HEK293 (cell line): ENCODE data around the gene RPL35A.
"Not testable (repeated sequence)": the region's sequence is repeated elsewhere in the genome, so short reads cannot be mapped to it uniquely, and the experiment has no call there.

Experiments
- CTCF ChIA-PET: fragments of 350-600 bp; formaldehyde crosslinking; extraction: SDS; loops from one replicate; lab custom pipeline; 2021; ENCODE audit warnings: antibody characterized with exemption; lab: Yijun Ruan, JAX
- POLR2A ChIA-PET: fragments of 300-600 bp; formaldehyde crosslinking; extraction: SDS; loops from one replicate; lab custom pipeline; 2020; ENCODE audit warnings: antibody characterized with exemption, inconsistent platforms; lab: Yijun Ruan, JAX
- H3K27ac ChIP-seq: fragments of 200-500 bp; sonication (Bioruptor generic); 2 replicates; pipeline ENCODE4 v1.5.1; 2014; ENCODE audit warnings: low read depth, low read length, control low read depth, inconsistent platforms; ENCODE audit errors: extremely low read depth
- H3K36me3 ChIP-seq, 2 experiments: fragments of 200-500 bp in 1 of 2; sonication (Bioruptor generic) in 1 of 2; 1 replicate in 1 of 2; 2 replicates in 1 of 2; pipeline ENCODE4 v1.5.1; 2014 to 2017; ENCODE audit warnings: inconsistent platforms in 2 of 2, low read length in 2 of 2; ENCODE audit not compliant: control insufficient read depth in 2 of 2, insufficient read depth in 1 of 2
- H3K4me1 ChIP-seq: fragments of 200-500 bp; sonication (Bioruptor generic); 2 replicates; pipeline ENCODE4 v1.5.1; 2014; ENCODE audit warnings: mild to moderate bottlenecking, low read length, inconsistent platforms; ENCODE audit not compliant: control insufficient read depth, insufficient read depth
- H3K4me3 ChIP-seq: 2 replicates; pipeline ENCODE4 v1.5.1; 2011; ENCODE audit warnings: low read depth, mild to moderate bottlenecking, control low read depth, low read length, moderate library complexity
- H3K9me3 ChIP-seq: fragments of 200-500 bp; sonication (Bioruptor generic); 2 replicates; pipeline ENCODE4 v1.5.1; 2014; ENCODE audit warnings: low read depth, low read length, inconsistent platforms; ENCODE audit not compliant: control insufficient read depth, insufficient read depth
- SETDB1 ChIP-seq: IDR thresholded peaks from one replicate; pipeline ENCODE4 v1.6.1; 2017; ENCODE audit warnings: mild to moderate bottlenecking, low read length, moderate library complexity, mixed read lengths; ENCODE audit not compliant: insufficient read length
- ZBTB17 ChIP-seq: fragments of 450-650 bp; formaldehyde crosslinking; IDR thresholded peaks from 2 replicates; pipeline ENCODE4 v1.5.1; 2016; ENCODE audit warnings: missing biosample characterization, missing genetic modification characterization
- ZNF155 ChIP-seq: fragments of 450-650 bp; formaldehyde crosslinking; IDR thresholded peaks from 2 replicates; pipeline ENCODE4 v1.5.1; 2016; ENCODE audit warnings: missing biosample characterization, missing genetic modification characterization
- ZNF175 ChIP-seq: fragments of 450-650 bp; formaldehyde crosslinking; IDR thresholded peaks from 2 replicates; pipeline ENCODE4 v1.5.1; 2016; ENCODE audit warnings: missing biosample characterization, missing genetic modification characterization
- ZNF350 ChIP-seq: fragments of 450-650 bp; formaldehyde crosslinking; IDR thresholded peaks from 2 replicates; pipeline ENCODE4 v1.5.0; 2017; ENCODE audit warnings: missing biosample characterization, mild to moderate bottlenecking, missing genetic modification characterization
- ZNF426 ChIP-seq: fragments of 450-650 bp; formaldehyde crosslinking; IDR thresholded peaks from 2 replicates; pipeline ENCODE4 v1.5.1; 2017; ENCODE audit warnings: missing biosample characterization, missing genetic modification characterization, mild to moderate bottlenecking, inconsistent platforms, moderate library complexity
- ZNF488 ChIP-seq: fragments of 450-650 bp; formaldehyde crosslinking; IDR thresholded peaks from 2 replicates; pipeline ENCODE4 v1.5.1; 2016; ENCODE audit warnings: missing biosample characterization, missing genetic modification characterization
- ZNF514 ChIP-seq: fragments of 450-650 bp; formaldehyde crosslinking; IDR thresholded peaks from 2 replicates; pipeline ENCODE4 v1.5.1; 2016; ENCODE audit warnings: missing biosample characterization, missing genetic modification characterization
- ZNF544 ChIP-seq: fragments of 450-650 bp; formaldehyde crosslinking; IDR thresholded peaks from 2 replicates; pipeline ENCODE4 v1.5.0; 2017; ENCODE audit warnings: missing biosample characterization, missing genetic modification characterization
- ZNF548 ChIP-seq: fragments of 450-650 bp; formaldehyde crosslinking; IDR thresholded peaks from 2 replicates; pipeline ENCODE4 v1.5.1; 2016; ENCODE audit warnings: missing biosample characterization, missing genetic modification characterization
- ZNF555 ChIP-seq: fragments of 450-650 bp; formaldehyde crosslinking; conservative IDR thresholded peaks from 2 replicates; pipeline ENCODE4 v1.5.1; 2017; ENCODE audit warnings: missing biosample characterization, mild to moderate bottlenecking, missing genetic modification characterization, inconsistent platforms
- ZNF596 ChIP-seq: fragments of 450-650 bp; IDR thresholded peaks from 2 replicates; pipeline ENCODE4 v1.5.0; 2018; ENCODE audit warnings: missing biosample characterization, mild to moderate bottlenecking, missing genetic modification characterization, moderate library complexity
- ZNF610 ChIP-seq: fragments of 450-650 bp; formaldehyde crosslinking; IDR thresholded peaks from 2 replicates; pipeline ENCODE4 v1.5.1; 2016; ENCODE audit warnings: missing biosample characterization, missing genetic modification characterization, borderline replicate concordance
- ZNF624 ChIP-seq: fragments of 450-650 bp; formaldehyde crosslinking; IDR thresholded peaks from 2 replicates; pipeline ENCODE4 v1.5.1; 2017; ENCODE audit warnings: missing biosample characterization, missing genetic modification characterization
- ZNF626 ChIP-seq: fragments of 450-650 bp; sonication (Bioruptor Pico); formaldehyde crosslinking; IDR thresholded peaks from 2 replicates; pipeline ENCODE4 v1.5.1; 2018; ENCODE audit warnings: missing biosample characterization, missing genetic modification characterization, inconsistent platforms
- ZNF639 ChIP-seq: fragments of 450-650 bp; formaldehyde crosslinking; IDR thresholded peaks from 2 replicates; pipeline ENCODE4 v1.5.1; 2016; ENCODE audit warnings: missing biosample characterization, missing genetic modification characterization
- ZNF660 ChIP-seq: fragments of 450-650 bp; IDR thresholded peaks from 2 replicates; pipeline ENCODE4 v1.5.1; 2018; ENCODE audit warnings: missing biosample characterization, mild to moderate bottlenecking, missing genetic modification characterization
- TF ChIP-seq, protein P1 (sequence below): sonication (generic); formaldehyde crosslinking; IDR thresholded peaks from 2 replicates; pipeline ENCODE4 v1.8.1; 2022; ENCODE audit warnings: mild to moderate bottlenecking, moderate library complexity, missing genetic modification reagents
- TF ChIP-seq, protein P2 (sequence below): fragments of 450-650 bp; formaldehyde crosslinking; IDR thresholded peaks from 2 replicates; pipeline ENCODE4 v1.5.1; 2016; ENCODE audit warnings: missing biosample characterization, missing genetic modification characterization
- TF ChIP-seq, protein P3 (sequence below): fragments of 450-650 bp; formaldehyde crosslinking; IDR thresholded peaks from 2 replicates; pipeline ENCODE4 v1.5.1; 2016; ENCODE audit warnings: missing biosample characterization, missing genetic modification characterization

The RPL35A gene

GRCh38 chr3:197963019-197963637 lies 13.1 kb downstream of the RPL35A start:
- H3K4me3 ChIP-seq: no peak overlapping the region
- H3K9me3 ChIP-seq: no peaks in the 10 kb centered on the region
- H3K27ac ChIP-seq: no peak overlapping the region
- no peak for TF ChIP-seq ZNF350
- TF ChIP-seq ZBTB17 (tag by site-specific recombination): peak; percentile 39; the same call in 1 of the 2 replicates
- ChIA-PET POLR2A (no interaction called here), CTCF (interaction anchor here (0.7 kb wide), 2 partner anchors 19 to 556 kb away, joined by 3 read pairs; no protein-coding TSS in a partner anchor)
- H3K4me1 ChIP-seq: no peaks in the 10 kb centered on the region
- no peaks in the 10 kb centered on the region for H3K36me3 ChIP-seq

DNA sequence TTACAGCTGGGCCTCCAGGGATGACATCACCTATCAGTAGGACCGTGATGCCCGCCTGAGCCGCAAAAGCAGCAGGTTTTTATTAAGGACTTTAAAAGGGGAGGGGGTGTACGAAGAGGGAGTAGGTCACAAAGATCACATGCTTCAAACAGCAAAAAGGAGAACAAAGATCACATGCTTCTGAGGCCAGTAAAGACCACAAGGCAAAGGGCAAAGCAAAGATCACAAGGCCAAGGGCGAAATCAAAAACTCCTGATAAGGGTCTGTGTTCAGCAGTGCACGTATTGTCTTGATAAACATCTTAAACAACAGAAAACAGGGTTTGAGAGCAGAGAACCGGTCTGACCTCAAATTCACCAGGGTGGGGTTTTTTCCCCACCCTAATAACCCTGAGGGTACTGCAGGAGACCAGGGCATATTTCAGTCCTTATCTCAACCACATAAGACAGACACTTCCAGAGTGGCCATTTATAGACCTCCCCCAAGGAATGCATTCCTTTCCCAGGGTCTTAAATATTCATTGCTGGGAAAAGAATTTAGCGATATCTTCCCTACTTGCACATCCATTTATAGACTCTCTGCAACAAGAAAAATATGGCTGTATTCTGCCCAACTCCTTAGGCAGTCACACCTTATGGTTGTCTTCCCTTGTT lies 17.5 kb downstream of the RPL35A start:
- TF ChIP-seq ZNF626 (tag by site-specific recombination) (0 out of 2 replicates have a peak, but pooled peaks have one; percentile 57), SETDB1 (peak; percentile 94)
- H3K36me3 ChIP-seq, POLR2A ChIA-PET, H3K4me3 ChIP-seq, H3K27ac ChIP-seq, H3K4me1 ChIP-seq, H3K9me3 ChIP-seq: not testable (repeated sequence)
- CTCF ChIA-PET: interaction anchor here (0.7 kb wide), 1 partner anchor 23 kb away, joined by 3 read pairs; no protein-coding TSS in a partner anchor

DNA sequence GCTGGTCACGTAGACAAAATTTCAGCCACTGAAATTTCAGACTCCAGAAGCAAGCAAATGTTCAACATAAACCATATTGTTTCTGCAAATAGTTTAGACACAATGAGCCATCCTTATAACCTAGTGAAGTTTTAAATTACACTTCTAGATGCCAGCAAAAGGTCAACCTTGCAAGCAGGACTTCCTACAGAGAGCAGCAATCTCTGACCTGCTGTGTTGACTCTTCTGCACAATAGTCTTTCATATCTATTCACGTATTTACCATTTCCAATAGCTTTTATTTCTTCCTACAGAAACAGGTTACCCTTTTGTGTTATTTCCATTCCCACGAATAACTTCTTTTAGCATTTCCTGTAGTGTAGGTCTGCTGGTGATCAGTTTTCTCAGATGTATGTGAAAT lies 20.6 kb downstream of the RPL35A start:
- CTCF ChIA-PET: no interaction called here
- Histone ChIP-seq H3K9me3 (no peaks in the 10 kb centered on the region), H3K4me3 (no peak overlapping the region), H3K4me1 (no peaks in the 10 kb centered on the region), H3K36me3 (peaks cover 0 to 4% of the 10 kb centered on the region in 2 experiments; a peak in 1 of 3 replicates), H3K27ac (no peak overlapping the region)
- POLR2A ChIA-PET: no interaction called here
- TF ChIP-seq ZNF596 (tag by site-specific recombination): no peak
- no peak for TF ChIP-seq ZNF610 (tag by site-specific recombination)
- no peak for TF ChIP-seq ZNF548 (tag by site-specific recombination)

- Histone ChIP-seq H3K4me1 (no peaks in the 10 kb centered on the region), H3K36me3 (peaks cover 0 to 16% of the 10 kb centered on the region in 2 experiments; a peak in 1 of 3 replicates), H3K4me3 (no peak overlapping the region), H3K9me3 (no peaks in the 10 kb centered on the region), H3K27ac (no peak overlapping the region)
- POLR2A ChIA-PET: no interaction called here
- CTCF ChIA-PET: no interaction called here
- TF ChIP-seq ZNF555 (tag by site-specific recombination) (no peak), ZNF639 (tag by site-specific recombination) (no peak), ZNF175 (no peak), ZNF544 (tag by site-specific recombination) (no peak), ZNF426 (no peak), ZNF488 (tag by site-specific recombination) (no peak), ZNF660 (no peak), ZNF624 (tag by site-specific recombination) (no peak), ZNF514 (tag by site-specific recombination) (no peak), ZNF155 (tag by site-specific recombination) (no peak)
- TF ChIP-seq, protein P1, sequence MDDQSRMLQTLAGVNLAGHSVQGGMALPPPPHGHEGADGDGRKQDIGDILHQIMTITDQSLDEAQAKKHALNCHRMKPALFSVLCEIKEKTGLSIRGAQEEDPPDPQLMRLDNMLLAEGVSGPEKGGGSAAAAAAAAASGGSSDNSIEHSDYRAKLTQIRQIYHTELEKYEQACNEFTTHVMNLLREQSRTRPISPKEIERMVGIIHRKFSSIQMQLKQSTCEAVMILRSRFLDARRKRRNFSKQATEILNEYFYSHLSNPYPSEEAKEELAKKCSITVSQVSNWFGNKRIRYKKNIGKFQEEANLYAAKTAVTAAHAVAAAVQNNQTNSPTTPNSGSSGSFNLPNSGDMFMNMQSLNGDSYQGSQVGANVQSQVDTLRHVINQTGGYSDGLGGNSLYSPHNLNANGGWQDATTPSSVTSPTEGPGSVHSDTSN (CRISPR knock-in tag): no peak
- TF ChIP-seq, protein P2, sequence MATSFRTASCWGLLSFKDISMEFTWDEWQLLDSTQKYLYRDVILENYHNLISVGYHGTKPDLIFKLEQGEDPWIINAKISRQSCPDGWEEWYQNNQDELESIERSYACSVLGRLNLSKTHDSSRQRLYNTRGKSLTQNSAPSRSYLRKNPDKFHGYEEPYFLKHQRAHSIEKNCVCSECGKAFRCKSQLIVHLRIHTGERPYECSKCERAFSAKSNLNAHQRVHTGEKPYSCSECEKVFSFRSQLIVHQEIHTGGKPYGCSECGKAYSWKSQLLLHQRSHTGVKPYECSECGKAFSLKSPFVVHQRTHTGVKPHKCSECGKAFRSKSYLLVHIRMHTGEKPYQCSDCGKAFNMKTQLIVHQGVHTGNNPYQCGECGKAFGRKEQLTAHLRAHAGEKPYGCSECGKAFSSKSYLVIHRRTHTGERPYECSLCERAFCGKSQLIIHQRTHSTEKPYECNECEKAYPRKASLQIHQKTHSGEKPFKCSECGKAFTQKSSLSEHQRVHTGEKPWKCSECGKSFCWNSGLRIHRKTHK (tag by site-specific recombination): no peak
- TF ChIP-seq, protein P3, sequence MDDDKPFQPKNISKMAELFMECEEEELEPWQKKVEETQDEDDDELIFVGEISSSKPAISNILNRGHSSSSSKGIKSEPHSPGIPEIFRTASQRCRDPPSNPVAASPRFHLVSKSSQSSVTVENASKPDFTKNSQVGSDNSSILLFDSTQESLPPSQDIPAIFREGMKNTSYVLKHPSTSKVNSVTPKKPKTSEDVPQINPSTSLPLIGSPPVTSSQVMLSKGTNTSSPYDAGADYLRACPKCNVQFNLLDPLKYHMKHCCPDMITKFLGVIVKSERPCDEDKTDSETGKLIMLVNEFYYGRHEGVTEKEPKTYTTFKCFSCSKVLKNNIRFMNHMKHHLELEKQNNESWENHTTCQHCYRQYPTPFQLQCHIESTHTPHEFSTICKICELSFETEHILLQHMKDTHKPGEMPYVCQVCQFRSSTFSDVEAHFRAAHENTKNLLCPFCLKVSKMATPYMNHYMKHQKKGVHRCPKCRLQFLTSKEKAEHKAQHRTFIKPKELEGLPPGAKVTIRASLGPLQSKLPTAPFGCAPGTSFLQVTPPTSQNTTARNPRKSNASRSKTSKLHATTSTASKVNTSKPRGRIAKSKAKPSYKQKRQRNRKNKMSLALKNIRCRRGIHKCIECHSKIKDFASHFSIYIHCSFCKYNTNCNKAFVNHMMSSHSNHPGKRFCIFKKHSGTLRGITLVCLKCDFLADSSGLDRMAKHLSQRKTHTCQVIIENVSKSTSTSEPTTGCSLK (tag by site-specific recombination): no peak
Observed at GRCh38 chr3:197974016-197974415, 24.0 kb downstream of the RPL35A start.
